Measurements from ENCODE around the gene LRRC14B. TPM values are rescaled to one million over a fixed set of nuclear protein-coding genes. Genes with fewer than 3 reads are reported as not detected.

Gene LRRC14B
- total RNA-seq, 1 experiment from 2014 or later = not detected

DNA sequence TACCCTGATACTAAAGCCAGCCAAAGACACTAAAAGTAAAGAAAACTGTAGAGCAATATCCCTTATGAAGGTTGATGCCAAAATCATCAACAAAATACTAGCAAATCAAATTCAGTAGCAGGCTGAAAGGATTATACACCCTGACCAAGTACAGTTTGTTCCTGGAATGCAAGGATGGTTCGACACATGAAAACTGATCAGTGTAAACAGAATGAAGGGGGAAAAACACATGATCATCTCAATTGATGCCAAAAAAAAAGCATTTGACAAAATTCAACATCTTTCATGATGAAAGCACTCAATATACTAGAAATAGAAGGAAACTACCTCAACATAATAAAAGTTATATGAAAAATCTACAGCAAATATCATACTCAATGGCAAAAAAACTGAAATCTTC is 43.5 kb upstream of the LRRC14B start:
- no peak overlapping the region for H3K4me3 ChIP-seq (ENCODE audit: low read depth, low read length, poor library complexity, severe bottlenecking)
- ChIA-PET POLR2A (ENCODE audit: low non-redundant PET) (no interaction called here), CTCF (no interaction called here)
- H3K4me1 ChIP-seq (ENCODE audit: insufficient read depth, low read length, poor library complexity, severe bottlenecking) = no peaks in the 10 kb centered on the region
- intact Hi-C loops (cut with micrococcal nuclease; ENCODE audit: unreplicated experiment) = no loop called here
- TF ChIP-seq EZH2 (IDR thresholded peaks at IDR 0.05; ENCODE audit: borderline replicate concordance, low read depth, low read length, poor library complexity, severe bottlenecking) = no peak
- TF ChIP-seq, protein P1, sequence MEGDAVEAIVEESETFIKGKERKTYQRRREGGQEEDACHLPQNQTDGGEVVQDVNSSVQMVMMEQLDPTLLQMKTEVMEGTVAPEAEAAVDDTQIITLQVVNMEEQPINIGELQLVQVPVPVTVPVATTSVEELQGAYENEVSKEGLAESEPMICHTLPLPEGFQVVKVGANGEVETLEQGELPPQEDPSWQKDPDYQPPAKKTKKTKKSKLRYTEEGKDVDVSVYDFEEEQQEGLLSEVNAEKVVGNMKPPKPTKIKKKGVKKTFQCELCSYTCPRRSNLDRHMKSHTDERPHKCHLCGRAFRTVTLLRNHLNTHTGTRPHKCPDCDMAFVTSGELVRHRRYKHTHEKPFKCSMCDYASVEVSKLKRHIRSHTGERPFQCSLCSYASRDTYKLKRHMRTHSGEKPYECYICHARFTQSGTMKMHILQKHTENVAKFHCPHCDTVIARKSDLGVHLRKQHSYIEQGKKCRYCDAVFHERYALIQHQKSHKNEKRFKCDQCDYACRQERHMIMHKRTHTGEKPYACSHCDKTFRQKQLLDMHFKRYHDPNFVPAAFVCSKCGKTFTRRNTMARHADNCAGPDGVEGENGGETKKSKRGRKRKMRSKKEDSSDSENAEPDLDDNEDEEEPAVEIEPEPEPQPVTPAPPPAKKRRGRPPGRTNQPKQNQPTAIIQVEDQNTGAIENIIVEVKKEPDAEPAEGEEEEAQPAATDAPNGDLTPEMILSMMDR (conservative IDR thresholded peaks at IDR 0.05; ENCODE audit: low read depth, low read length) = no peak
- no peak for DNase-seq (ENCODE audit: low spot score)
- H3K27ac ChIP-seq (ENCODE audit: low read depth, low read length, poor library complexity, severe bottlenecking) = no peak overlapping the region
- peaks cover 11% of the 10 kb centered on the region for H3K9me3 ChIP-seq (ENCODE audit: low read depth, low read length, poor library complexity, severe bottlenecking)
- no peaks in the 10 kb centered on the region for H3K36me3 ChIP-seq (ENCODE audit: insufficient read depth, low read length, poor library complexity, severe bottlenecking)
- BruUV-seq (replicated peaks) = no TSS peak
- H3K27me3 ChIP-seq (replicated peaks; ENCODE audit: insufficient read depth, low read depth, low read length, poor library complexity) = no peaks in the 10 kb centered on the region

DNA sequence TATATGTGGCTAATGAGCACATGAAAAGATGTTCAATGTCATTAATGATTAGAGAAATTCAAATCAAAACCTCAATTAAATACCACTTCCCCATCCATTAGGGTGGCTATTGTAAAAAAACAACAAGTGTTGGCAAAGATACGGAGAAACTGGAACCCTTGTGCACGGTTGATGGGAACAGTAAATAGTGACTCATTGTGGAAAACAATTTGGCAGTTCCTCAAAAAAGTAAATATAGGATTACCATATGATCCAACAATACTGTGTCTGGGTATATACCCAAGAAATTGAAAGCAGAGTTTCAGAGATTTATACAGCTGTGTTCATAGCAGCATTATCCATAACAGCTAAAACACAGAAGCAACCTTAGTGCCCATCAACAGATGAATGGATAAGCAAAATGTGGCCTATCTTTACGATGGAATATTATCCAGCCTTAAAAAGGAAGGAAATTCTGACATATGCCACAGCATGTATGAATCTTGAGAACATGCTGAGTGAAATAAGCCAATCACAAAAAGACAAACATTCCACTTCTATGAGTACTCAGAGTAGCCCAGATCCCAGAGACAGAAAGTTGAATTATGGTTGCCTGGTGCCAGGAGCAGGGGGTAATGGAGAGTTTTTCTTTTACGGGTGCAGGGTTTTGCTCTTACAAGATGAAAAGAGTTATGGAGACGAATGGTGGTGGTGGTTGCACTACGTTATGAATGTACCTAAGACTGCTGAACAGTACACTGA is 41.4 kb upstream of the LRRC14B start:
- no peaks in the 10 kb centered on the region for H3K36me3 ChIP-seq (ENCODE audit: insufficient read depth, low read length, poor library complexity, severe bottlenecking)
- no peak overlapping the region for H3K27ac ChIP-seq (ENCODE audit: low read depth, low read length, poor library complexity, severe bottlenecking)
- TF ChIP-seq, protein P1 (conservative IDR thresholded peaks at IDR 0.05; ENCODE audit: low read depth, low read length) = no peak
- TF ChIP-seq EZH2 (IDR thresholded peaks at IDR 0.05; ENCODE audit: borderline replicate concordance, low read depth, low read length, poor library complexity, severe bottlenecking) = no peak
- H3K4me1 ChIP-seq (ENCODE audit: insufficient read depth, low read length, poor library complexity, severe bottlenecking) = no peaks in the 10 kb centered on the region
- intact Hi-C loops (cut with micrococcal nuclease; ENCODE audit: unreplicated experiment) = no loop called here
- POLR2A ChIA-PET (ENCODE audit: low non-redundant PET) = no interaction called here
- no peaks in the 10 kb centered on the region for H3K27me3 ChIP-seq (replicated peaks; ENCODE audit: insufficient read depth, low read depth, low read length, poor library complexity)
- peaks cover 11% of the 10 kb centered on the region for H3K9me3 ChIP-seq (ENCODE audit: low read depth, low read length, poor library complexity, severe bottlenecking)
- no peak for DNase-seq (ENCODE audit: low spot score)
- no peak overlapping the region for H3K4me3 ChIP-seq (ENCODE audit: low read depth, low read length, poor library complexity, severe bottlenecking)
- CTCF ChIA-PET = no interaction called here
- BruUV-seq (replicated peaks) = no TSS peak

DNA sequence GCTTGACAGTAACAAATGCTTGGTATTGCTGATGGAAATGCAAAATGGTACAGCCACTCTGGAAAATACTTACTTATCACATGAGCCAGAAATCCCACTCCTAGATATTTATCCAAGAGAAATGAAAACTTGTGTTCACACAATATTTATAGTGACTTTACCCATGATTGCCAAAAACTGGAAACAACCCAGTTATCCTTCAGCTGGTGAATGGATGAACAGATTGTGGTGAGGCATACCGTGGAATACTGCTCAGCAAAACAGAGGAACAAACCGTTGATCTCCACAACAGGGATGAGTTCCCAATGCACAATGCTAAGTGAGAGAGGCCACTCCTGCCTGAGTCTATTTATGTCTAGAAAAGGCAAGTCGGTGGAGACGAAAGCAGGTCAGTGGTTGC is 40.5 kb upstream of the LRRC14B start:
- POLR2A ChIA-PET (ENCODE audit: low non-redundant PET) = no interaction called here
- Histone ChIP-seq H3K27me3 (replicated peaks; ENCODE audit: insufficient read depth, low read depth, low read length, poor library complexity) (no peaks in the 10 kb centered on the region), H3K9me3 (ENCODE audit: low read depth, low read length, poor library complexity, severe bottlenecking) (peaks cover 11% of the 10 kb centered on the region), H3K27ac (ENCODE audit: low read depth, low read length, poor library complexity, severe bottlenecking) (no peak overlapping the region), H3K4me1 (ENCODE audit: insufficient read depth, low read length, poor library complexity, severe bottlenecking) (no peaks in the 10 kb centered on the region), H3K36me3 (ENCODE audit: insufficient read depth, low read length, poor library complexity, severe bottlenecking) (no peaks in the 10 kb centered on the region), H3K4me3 (ENCODE audit: low read depth, low read length, poor library complexity, severe bottlenecking) (no peak overlapping the region)
- BruUV-seq (replicated peaks) = no TSS peak
- CTCF ChIA-PET = no interaction called here
- no peak for TF ChIP-seq EZH2 (IDR thresholded peaks at IDR 0.05; ENCODE audit: borderline replicate concordance, low read depth, low read length, poor library complexity, severe bottlenecking)
- TF ChIP-seq, protein P1 (conservative IDR thresholded peaks at IDR 0.05; ENCODE audit: low read depth, low read length) = no peak
- no peak for DNase-seq (ENCODE audit: low spot score)
- intact Hi-C loops (cut with micrococcal nuclease; ENCODE audit: unreplicated experiment) = no loop called here

All from A673 (cell line).